GM19397 (cell line): ENCODE results near the gene CFAP221.

Experiments
- ATAC-seq: cut with Tn5 transposase; IDR thresholded peaks from one replicate; pipeline ENCODE4 v1.9.1; 2021; ENCODE audit warnings: mild to moderate bottlenecking, moderate library complexity; ENCODE audit not compliant: unreplicated experiment

CFAP221 gene

DNA sequence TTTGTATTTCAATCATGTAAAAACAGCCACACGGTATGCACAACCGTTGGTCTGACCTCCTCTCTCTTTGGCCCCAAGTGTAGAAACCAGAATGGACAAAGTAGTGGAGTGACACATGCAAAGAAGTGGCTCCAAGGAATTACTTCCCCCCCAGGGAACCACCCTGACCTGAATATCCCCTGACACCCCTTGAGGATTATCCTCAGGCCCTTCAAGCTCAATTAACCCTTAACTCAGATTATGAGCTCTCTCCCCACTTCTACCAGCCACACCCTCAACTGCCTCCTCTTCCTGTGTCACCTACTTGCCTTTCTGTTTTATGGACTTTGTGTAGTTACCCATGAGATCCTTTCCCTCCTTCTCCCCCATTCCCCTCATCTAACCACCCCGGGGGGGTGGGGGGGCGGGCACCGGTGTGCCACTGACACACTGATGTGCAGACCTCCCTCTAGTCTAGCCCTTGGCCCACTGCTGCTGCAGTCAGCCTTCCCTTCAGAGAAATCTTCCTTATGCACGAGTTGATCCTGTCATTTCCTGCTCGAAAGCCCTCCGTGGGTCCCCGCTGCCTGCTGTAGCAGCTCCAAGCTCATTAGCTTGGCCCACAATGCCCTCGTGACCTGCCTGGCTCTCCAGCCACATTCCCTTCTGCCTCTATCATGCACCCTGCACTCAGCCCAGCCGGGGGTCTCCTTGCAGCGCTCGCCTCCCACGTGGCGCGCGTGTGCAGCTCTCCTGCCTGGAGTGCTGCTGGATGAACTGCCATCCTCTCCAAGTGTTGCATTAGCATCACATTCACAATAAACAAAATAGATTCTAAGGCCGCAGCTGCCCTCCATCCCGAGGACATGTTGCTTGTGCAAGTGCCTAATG is 94.7 kb downstream of the CFAP221 start:
- ATAC-seq, result no peak

DNA sequence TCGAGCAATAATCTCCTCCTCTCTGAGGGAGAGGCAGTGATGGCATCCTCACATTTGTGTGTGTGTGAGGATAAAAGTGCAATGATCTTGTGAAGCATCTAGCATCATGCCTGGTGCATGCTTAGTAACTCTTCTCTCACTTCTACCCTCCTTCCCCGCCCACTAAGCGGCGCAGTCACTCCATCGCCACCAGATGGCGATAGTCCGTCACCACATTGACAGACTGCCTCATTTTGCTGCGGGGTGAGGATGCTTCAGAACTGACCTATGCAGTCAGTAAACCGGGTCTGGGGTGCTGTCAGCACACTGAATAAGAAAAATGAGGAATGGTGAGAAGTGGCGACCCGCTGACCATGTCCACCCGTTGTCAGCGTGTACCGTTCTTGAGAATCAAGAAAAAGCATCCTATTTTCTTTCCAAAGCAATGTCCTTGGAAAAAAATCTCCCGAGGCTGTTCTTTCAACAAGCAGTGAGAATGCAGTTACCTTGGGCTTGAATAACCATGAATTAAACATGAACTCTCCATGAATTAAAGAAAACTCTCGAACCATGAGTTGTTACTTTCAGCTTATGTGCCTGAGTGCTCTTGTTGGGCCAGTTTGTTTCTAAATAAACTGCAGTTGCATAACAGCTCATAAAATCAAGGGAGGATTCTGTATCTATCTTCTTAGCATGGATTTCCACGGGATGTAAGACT is 97.5 kb downstream of the CFAP221 start:
- ATAC-seq, result peak; percentile 94

DNA sequence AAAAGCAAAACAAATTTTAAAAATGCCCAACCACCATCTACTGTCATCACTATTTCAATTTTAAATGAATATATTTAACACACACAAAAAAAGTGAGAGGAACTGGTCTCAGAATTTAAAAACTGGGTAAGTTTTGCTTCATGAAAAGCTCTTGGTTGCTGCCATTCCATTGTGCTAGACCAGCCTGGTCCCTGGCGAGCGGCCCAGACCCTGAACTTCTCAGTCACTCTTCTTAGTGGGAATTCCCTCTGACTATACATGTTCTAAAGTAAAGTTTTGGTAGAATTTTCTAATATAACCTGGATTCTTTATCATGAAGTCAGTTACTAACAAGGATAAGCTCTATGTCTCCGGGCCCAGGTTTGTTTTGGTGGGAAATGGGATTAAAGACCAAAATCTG is 99.9 kb downstream of the CFAP221 start:
- no peak for ATAC-seq

- no peak for ATAC-seq
These were observed 101.1 kb downstream of the CFAP221 start for GRCh38 chr2:119645173-119645855.

DNA sequence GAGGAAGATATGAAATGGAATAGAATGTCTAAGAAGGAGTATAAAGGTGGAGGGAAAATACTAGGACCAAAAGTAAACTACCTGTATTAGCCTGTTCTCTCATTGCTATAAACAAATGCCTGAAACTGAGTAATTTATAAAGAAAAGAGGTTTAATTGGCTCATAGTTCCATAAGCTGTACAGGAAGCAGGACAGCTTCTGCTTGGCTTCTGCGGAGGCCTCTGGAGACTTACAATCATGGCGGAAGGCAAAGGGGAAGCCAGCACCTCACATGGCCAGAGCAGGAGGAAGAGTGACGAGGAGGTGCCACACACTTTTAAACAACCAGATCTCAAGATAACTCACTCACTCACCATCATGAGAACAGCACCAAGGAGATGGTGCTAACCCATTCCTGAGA is 101.9 kb downstream of the CFAP221 start:
- no peak for ATAC-seq

DNA sequence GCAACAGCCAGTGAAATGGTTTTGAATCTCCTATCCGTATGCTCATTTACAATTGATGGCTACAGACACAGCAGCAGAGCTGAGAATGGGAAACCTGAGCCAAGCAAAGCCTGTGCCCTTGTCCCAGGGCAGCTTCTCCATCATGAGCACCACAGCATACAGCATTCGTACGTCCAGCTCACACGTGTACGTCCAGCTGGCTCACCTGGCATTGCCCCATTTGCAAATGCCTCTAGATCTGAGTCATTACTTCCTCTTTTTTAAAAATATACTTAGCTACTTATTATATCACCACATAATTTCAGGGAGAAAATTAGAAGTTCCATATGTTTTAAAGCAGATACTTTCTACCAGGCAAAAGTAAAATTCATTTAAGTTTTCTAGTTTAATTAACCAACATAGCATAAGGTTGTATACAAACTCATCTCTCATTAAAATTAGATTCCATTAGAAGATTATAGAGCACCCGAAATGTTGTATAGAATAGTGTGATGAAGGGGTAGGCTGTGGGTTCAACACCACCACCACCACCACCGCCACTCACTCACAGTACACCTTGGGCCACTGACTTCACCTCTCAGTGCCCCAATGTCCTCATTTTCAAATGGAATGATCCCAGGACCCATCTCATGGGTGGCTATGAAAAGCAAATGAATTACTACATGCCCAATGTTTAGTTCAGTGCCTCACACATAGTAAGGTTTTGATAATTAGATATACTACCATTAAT is 103.4 kb downstream of the CFAP221 start:
- ATAC-seq, result peak; percentile 95

GRCh38 chr2:119649364-119649917 is 105.2 kb downstream of the CFAP221 start:
- ATAC-seq, result no peak

DNA sequence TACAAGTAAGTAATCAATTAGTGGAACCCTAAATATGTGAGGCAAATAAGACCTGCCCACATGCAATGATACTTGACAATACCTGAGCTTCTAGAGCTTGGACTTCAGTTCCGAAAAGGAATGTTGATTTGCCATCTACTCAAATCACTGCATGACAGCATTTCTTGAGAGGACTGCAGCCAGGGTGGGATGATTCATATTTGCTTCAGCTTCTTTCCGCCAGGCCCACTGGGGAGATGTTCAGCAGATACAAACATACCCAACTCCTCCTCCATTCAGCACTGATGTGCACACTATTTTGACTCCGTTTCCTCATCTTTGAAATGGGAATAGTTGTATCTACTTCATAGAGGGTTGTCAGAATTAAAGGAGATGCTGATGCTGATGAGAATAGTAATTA is 106.0 kb downstream of the CFAP221 start:
- ATAC-seq, result no peak

GRCh38 chr2:119650846-119651370 is 106.7 kb downstream of the CFAP221 start:
- no peak for ATAC-seq

DNA sequence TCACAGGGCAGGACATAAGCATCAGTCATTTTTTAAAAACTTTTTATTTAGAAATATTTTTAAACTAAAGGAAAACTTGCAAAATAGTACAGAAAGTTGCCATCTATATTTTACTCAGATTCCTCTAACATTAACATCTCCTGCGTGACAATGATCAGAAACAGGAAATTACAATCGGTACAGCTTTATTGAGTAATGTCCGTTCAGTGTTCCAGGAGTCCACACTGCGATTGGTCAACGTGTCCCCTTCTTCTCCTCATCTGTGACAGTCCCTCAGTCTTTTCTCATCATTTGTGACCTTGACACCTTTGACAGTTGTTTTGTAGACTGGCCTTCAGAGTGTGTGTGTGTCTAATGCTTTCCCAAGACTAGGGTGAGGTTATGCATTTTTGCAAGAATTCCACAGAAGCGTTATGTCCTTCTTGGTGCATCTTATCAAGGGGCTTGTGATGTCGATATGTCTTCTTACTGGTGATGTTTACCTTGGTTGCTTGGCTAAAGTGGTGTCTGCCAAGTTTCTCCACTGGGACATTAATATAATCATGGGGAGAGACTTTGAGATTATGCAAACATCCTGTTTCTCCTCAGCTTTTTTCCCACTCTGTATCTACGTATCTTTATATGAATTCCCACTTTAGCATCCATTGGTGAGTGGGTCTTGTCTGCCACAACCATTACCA is 113.4 kb downstream of the CFAP221 start:
- ATAC-seq, result no peak

- no peak for ATAC-seq
These were observed 115.5 kb downstream of the CFAP221 start for GRCh38 chr2:119659601-119660342.

GRCh38 chr2:119660343-119660658 is 116.1 kb downstream of the CFAP221 start:
- no peak for ATAC-seq

DNA sequence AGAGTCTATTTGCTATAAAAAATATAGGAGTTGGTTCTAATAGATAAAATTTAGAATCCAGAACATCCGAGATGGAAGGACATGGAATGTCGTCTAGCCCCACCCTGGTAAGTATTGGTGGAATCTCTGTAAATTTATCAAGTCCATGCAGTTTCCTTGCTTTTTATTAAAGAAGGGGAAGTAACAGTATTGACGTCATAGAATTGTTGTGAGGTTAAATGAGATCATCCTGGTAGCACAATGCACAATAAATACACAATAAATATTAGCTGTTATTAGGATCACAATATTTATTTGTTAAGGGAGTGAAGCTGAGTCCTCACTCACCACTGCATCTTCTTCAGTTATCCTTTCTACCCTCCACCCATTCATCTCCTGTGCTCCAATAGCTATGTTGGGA is 118.0 kb downstream of the CFAP221 start:
- no peak for ATAC-seq

DNA sequence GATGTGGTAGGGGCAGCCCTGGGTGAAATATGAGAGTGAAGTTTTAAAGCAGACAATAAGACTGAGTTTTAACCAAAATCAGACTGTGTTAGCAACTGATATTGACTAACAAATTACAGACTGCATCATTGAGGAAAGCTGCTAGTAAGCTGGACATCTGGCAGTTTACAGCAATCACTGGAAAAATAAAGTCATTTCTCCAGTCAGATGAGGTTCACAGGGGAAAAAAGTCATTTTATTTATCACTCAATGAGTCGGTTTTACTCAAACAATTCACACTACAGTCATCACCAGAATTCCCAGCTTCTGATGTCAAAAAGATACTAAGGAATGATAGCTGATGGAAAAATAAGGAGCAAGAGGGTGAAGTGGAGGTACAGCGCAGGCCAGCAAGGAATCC is 124.3 kb downstream of the CFAP221 start:
- ATAC-seq, result no peak

GRCh38 chr2:119671016-119671415 is 126.8 kb downstream of the CFAP221 start:
- ATAC-seq, result no peak

DNA sequence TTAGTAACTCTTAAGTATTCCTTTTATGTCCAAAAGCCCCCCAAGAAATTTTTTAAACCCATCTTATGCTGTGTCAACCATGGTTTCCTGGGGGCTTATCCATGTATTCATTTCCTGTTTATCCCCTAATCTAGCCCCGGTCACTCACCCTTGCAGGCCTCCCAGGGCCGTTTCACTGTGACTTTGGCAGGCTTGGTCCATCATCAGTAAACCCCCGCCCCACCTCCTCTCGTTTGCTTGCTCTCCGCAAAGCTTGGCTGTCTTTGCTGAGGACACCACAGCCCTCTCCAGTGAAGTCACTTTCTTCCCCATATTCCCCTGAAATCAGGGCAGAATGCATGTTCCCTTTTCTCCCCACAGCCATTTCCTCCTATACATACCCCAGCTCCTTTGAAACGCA is 127.5 kb downstream of the CFAP221 start:
- no peak for ATAC-seq

DNA sequence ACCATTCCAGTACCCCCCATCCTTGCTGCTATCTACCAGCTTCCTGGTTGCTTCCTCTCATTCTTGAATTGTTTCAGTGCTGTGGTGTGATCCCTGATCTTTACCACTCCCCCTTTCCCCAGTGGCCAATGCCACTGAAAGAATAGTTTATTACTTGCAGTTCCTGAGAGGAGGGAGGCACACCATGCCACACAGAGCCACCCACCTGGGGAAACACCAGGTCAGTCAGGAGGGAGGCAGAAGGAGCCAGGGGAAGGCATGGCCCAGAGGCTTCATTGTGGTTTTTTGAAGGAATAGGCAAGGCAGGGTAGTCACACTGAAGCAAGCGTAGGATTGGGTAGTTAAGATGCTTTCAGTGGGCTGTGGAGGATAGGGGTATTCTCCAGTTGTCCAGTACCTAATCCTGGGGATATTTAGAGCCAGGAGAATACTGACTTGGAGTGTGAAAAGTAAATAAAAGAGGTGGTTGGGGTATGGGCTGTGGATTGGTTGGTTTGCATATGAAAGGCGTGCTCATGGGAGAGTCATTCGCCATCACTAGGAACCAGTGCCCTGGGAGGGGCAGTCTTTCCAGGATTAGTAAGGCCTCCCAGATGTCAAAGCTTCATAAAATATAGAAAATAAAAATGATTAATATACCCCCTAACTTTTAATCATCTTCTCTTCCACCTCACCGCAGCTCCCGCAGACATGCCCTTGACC is 128.1 kb downstream of the CFAP221 start:
- ATAC-seq, result no peak

- no peak for ATAC-seq
These were observed 129.5 kb downstream of the CFAP221 start for GRCh38 chr2:119673796-119674195.
